ENCODE results near the gene TRAF5.

DNA sequence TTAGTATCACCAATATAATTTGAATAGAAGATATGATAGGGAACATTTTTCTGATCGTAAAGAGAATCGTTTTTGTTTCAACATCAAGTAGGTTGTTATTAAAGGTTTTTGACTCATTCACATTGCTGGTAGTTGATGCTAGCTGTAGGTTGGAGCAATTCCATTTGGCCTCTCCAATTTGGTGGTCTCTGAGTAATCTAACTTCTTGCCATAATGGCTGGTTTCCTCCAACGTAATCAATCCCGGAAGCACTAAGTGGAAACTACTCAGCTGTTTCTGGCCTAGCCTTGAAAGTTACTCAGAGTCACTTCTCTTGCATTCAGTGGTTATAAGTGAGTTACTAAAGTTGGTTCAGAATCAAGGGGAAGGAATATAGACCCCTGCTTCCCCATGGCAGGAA lies 41.4 kb upstream of the TRAF5 start:
- TF ChIP-seq, protein P1, sequence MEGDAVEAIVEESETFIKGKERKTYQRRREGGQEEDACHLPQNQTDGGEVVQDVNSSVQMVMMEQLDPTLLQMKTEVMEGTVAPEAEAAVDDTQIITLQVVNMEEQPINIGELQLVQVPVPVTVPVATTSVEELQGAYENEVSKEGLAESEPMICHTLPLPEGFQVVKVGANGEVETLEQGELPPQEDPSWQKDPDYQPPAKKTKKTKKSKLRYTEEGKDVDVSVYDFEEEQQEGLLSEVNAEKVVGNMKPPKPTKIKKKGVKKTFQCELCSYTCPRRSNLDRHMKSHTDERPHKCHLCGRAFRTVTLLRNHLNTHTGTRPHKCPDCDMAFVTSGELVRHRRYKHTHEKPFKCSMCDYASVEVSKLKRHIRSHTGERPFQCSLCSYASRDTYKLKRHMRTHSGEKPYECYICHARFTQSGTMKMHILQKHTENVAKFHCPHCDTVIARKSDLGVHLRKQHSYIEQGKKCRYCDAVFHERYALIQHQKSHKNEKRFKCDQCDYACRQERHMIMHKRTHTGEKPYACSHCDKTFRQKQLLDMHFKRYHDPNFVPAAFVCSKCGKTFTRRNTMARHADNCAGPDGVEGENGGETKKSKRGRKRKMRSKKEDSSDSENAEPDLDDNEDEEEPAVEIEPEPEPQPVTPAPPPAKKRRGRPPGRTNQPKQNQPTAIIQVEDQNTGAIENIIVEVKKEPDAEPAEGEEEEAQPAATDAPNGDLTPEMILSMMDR (IDR thresholded peaks at IDR 0.05; ENCODE audit: insufficient read depth, low read depth, low read length), result no peak
- no peak for TF ChIP-seq EZH2 (IDR thresholded peaks at IDR 0.05; ENCODE audit: insufficient read depth, low read length)

Data from astrocyte (in vitro differentiated cells and primary cell).